ENCODE data around the gene PRR29.

GRCh38 chr17:64038331-64039105 lies 40.4 kb downstream of the PRR29 start:
- TF ChIP-seq CTCF (IDR thresholded peaks at IDR 0.05; ENCODE audit: low read depth, low read length, missing input control), result no peak
- TF ChIP-seq, protein P1, sequence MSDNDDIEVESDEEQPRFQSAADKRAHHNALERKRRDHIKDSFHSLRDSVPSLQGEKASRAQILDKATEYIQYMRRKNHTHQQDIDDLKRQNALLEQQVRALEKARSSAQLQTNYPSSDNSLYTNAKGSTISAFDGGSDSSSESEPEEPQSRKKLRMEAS (IDR thresholded peaks at IDR 0.05), result no peak
- TF ChIP-seq RAD21 (IDR thresholded peaks at IDR 0.05), result no peak
- TF ChIP-seq REST (IDR thresholded peaks at IDR 0.05), result no peak
- no peak for TF ChIP-seq SP1 (IDR thresholded peaks at IDR 0.05)
- TF ChIP-seq, protein P2, sequence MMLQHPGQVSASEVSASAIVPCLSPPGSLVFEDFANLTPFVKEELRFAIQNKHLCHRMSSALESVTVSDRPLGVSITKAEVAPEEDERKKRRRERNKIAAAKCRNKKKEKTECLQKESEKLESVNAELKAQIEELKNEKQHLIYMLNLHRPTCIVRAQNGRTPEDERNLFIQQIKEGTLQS (IDR thresholded peaks at IDR 0.05), result no peak
- no peak for TF ChIP-seq YY1 (IDR thresholded peaks at IDR 0.05)
- TF ChIP-seq EGR1 (IDR thresholded peaks at IDR 0.05; ENCODE audit: low read depth in 2 of 2), result no peak
